HepG2 (cell line): ENCODE results near the gene NACC2. TPM values are rescaled to one million over a fixed set of nuclear protein-coding genes. Genes with fewer than 3 reads are reported as not detected.

Source experiments
- BCL3 ChIP-seq: sonication (generic); formaldehyde crosslinking; IDR thresholded peaks from 2 replicates; pipeline ENCODE4 v1.5.1; 2020; ENCODE audit warnings: mild to moderate bottlenecking, missing genetic modification reagents, moderate library complexity
- BRCA1 ChIP-seq: sonication (generic); formaldehyde crosslinking; IDR thresholded peaks from 2 replicates; pipeline ENCODE4 v1.4.0; 2020; ENCODE audit warnings: missing genetic modification reagents
- BRF2 ChIP-seq: sonication (generic); formaldehyde crosslinking; IDR thresholded peaks from 2 replicates; pipeline ENCODE4 v1.8.1; 2022; ENCODE audit warnings: mild to moderate bottlenecking, missing genetic modification reagents
- HOXA7 ChIP-seq: sonication (generic); formaldehyde crosslinking; IDR thresholded peaks from 2 replicates; pipeline ENCODE4 v1.8.1; 2022; ENCODE audit warnings: mild to moderate bottlenecking, missing genetic modification reagents, moderate library complexity
- JUNB ChIP-seq: sonication (generic); formaldehyde crosslinking; IDR thresholded peaks from 2 replicates; pipeline ENCODE4 v1.8.0; 2022; ENCODE audit warnings: missing genetic modification reagents, mild to moderate bottlenecking, borderline replicate concordance
- KAT2B ChIP-seq: fragments of 150-350 bp; IDR thresholded peaks from 2 replicates; pipeline ENCODE4 v1.6.1; 2014; ENCODE audit warnings: low read depth, low read length, borderline replicate concordance
- MEIS1 ChIP-seq: sonication (generic); formaldehyde crosslinking; IDR thresholded peaks from 2 replicates; pipeline ENCODE4 v1.9.0; 2021; ENCODE audit warnings: mild to moderate bottlenecking, missing genetic modification reagents, moderate library complexity, borderline replicate concordance
- NRL ChIP-seq: sonication (generic); formaldehyde crosslinking; IDR thresholded peaks from 2 replicates; pipeline ENCODE4 v1.5.0; 2020; ENCODE audit warnings: missing genetic modification reagents, mild to moderate bottlenecking, moderate library complexity, borderline replicate concordance
- SETDB1 ChIP-seq: sonication (generic); formaldehyde crosslinking; IDR thresholded peaks from 2 replicates; pipeline ENCODE4 v1.5.1; 2020; ENCODE audit warnings: missing genetic modification reagents, mild to moderate bottlenecking, borderline replicate concordance
- SMC3 ChIP-seq: IDR thresholded peaks from 2 replicates; pipeline ENCODE4 v1.6.1; 2011; ENCODE audit warnings: low read length, improper control_type of control experiment
- TCF7 ChIP-seq: sonication (generic); IDR thresholded peaks from 2 replicates; pipeline ENCODE4 v1.6.1; 2016; ENCODE audit warnings: antibody characterized with exemption, low read depth
- ZBTB2 ChIP-seq: sonication (generic); formaldehyde crosslinking; IDR thresholded peaks from 2 replicates; pipeline ENCODE4 v1.8.0; 2022; ENCODE audit warnings: low read depth, missing genetic modification reagents
- ZBTB7B ChIP-seq: sonication (generic); formaldehyde crosslinking; IDR thresholded peaks from 2 replicates; pipeline ENCODE4 v1.4.0; 2020; ENCODE audit warnings: missing genetic modification reagents
- ZFP62 ChIP-seq: sonication (generic); formaldehyde crosslinking; IDR thresholded peaks from 2 replicates; pipeline ENCODE4 v1.4.0; 2020; ENCODE audit warnings: missing genetic modification reagents
- ZNF234 ChIP-seq: sonication (generic); formaldehyde crosslinking; conservative IDR thresholded peaks from 2 replicates; pipeline ENCODE4 v1.5.1; 2020; ENCODE audit warnings: mild to moderate bottlenecking, missing genetic modification reagents
- ZNF264 ChIP-seq: sonication (generic); formaldehyde crosslinking; IDR thresholded peaks from 2 replicates; pipeline ENCODE4 v1.4.0; 2020; ENCODE audit warnings: missing genetic modification reagents
- ZNF550 ChIP-seq: sonication (generic); formaldehyde crosslinking; IDR thresholded peaks from 2 replicates; pipeline ENCODE4 v1.4.0; 2020; ENCODE audit warnings: mild to moderate bottlenecking, missing genetic modification reagents, borderline replicate concordance
- ZNF850 ChIP-seq: sonication (generic); formaldehyde crosslinking; conservative IDR thresholded peaks from 2 replicates; pipeline ENCODE4 v1.9.0; 2021; ENCODE audit warnings: mild to moderate bottlenecking, missing genetic modification reagents
- polyA plus RNA-seq, 8 experiments: library from polyadenylated mRNA; depleted of rRNA in 3 of 8; stranded (reverse) in 7 of 8; unstranded in 1 of 8; fragments of >200 nt; fragmentation: Illumina TruSeq in 4 of 8; extraction: Trizol in 4 of 8; gene quantifications; 2 replicates each; pipeline versions ENCODE4 v1.2.1 to v1.2.3, GENCODE V29; 2011 to 2016; ENCODE audit warnings: low read depth in 4 of 8, missing spikeins in 1 of 8, mixed read lengths in 1 of 8; ENCODE audit not compliant: insufficient read depth in 1 of 8
- total RNA-seq, 5 experiments: library from RNA; depleted of rRNA; stranded (reverse); fragments of >200 nt; fragmentation: Illumina TruSeq; extraction: Trizol; gene quantifications; 2 replicates each; pipeline ENCODE4 v1.2.3, GENCODE V29; 2016; ENCODE audit warnings: low read depth in 1 of 5
- TF ChIP-seq, protein P1 (sequence below): sonication (generic); formaldehyde crosslinking; IDR thresholded peaks from 2 replicates; pipeline ENCODE4 v1.4.0; 2020; ENCODE audit warnings: missing genetic modification reagents, low read depth, mild to moderate bottlenecking, borderline replicate concordance
- TF ChIP-seq, protein P2 (sequence below): IDR thresholded peaks from 2 replicates; pipeline ENCODE4 v1.6.1; 2018; ENCODE audit warnings: missing genetic modification reagents
- TF ChIP-seq, protein P3 (sequence below): sonication (generic); formaldehyde crosslinking; IDR thresholded peaks from 2 replicates; pipeline ENCODE4 v1.5.1; 2020; ENCODE audit warnings: missing genetic modification reagents, mild to moderate bottlenecking, borderline replicate concordance

Gene NACC2
- total and polyA plus RNA-seq, 2 of the 13 experiments (the other 11 are each of a cell fraction or from before 2014, with no cell fraction given), result 5.9 to 12.3 TPM

DNA sequence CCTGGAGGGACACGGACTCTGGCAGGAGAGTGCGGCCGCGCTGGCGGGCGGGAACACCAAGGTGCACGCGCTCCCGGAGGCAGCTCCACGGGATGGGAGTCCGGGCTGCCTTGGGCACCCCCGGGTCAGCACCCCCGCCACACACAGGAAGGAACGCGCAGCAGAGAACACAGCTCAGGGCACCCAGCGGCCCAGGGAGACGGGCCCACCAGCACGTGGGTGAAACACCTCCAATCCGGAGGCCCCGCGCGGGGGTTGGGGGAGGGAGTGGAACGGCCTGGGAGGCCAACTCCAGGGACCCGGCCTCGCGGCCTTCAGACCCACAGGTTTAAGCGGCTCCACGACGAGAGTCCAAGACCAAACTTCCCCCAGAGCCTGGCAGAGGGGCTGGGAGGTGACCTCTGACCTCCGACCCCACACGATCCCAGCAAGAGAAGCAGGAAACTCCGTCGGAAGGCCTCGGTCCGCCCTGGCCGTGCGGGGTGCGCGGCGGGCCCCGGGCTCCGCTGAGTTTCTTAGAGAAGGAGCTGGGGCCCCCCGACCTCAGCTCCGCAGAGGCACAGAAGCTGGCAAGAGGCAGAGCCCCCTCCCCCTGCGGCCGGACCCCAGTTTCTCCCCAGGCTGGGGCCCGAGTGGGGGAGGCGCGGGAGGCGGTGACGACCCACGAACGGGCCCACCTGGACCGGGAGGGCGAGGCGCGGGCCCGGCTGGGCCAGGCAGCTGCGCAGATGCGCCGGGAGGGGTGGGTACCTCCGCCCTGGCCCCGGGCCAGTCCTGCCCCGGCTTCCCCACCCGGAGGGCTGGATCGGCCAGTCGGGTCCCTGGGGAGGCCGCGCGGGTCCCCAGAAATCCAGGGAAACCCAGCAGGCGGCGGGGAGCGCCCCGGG, 851 bp downstream of the NACC2 start (continued):
- TF ChIP-seq BCL3 (CRISPR knock-in tag) (no peak), ZNF550 (no peak), HOXA7 (CRISPR knock-in tag) (no peak), ZFP62 (CRISPR knock-in tag) (no peak), NRL (CRISPR knock-in tag) (peak; percentile 13; the same call in 1 of the 2 replicates), KAT2B (no peak), SETDB1 (CRISPR knock-in tag) (no peak), ZNF850 (CRISPR knock-in tag) (0 out of 2 replicates have a peak, but pooled peaks have one; percentile 54), TCF7 (no peak), ZNF234 (CRISPR knock-in tag) (peak; percentile 91; the same call in 1 of the 2 replicates), JUNB (CRISPR knock-in tag) (no peak), ZNF264 (CRISPR knock-in tag) (no peak), MEIS1 (CRISPR knock-in tag) (no peak), BRCA1 (CRISPR knock-in tag) (no peak), ZBTB2 (CRISPR knock-in tag) (no peak; the same call in 1 of the 2 replicates), BRF2 (CRISPR knock-in tag) (peak; percentile 36; the same call in 1 of the 2 replicates), ZBTB7B (CRISPR knock-in tag) (no peak; the same call in 1 of the 2 replicates), SMC3 (no peak)
- TF ChIP-seq, protein P1, sequence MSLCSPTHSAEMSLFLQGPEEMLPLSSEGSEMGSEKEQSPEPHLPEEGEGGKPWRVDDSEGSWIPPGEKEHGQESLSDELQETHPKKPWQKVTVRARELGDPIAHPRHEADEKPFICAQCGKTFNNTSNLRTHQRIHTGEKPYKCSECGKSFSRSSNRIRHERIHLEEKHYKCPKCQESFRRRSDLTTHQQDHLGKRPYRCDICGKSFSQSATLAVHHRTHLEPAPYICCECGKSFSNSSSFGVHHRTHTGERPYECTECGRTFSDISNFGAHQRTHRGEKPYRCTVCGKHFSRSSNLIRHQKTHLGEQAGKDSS (CRISPR knock-in tag), result no peak; the same call in 1 of the 2 replicates
- TF ChIP-seq, protein P2, sequence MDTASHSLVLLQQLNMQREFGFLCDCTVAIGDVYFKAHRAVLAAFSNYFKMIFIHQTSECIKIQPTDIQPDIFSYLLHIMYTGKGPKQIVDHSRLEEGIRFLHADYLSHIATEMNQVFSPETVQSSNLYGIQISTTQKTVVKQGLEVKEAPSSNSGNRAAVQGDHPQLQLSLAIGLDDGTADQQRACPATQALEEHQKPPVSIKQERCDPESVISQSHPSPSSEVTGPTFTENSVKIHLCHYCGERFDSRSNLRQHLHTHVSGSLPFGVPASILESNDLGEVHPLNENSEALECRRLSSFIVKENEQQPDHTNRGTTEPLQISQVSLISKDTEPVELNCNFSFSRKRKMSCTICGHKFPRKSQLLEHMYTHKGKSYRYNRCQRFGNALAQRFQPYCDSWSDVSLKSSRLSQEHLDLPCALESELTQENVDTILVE (CRISPR knock-in tag), result peak; percentile 57; the same call in 1 of the 2 replicates
- TF ChIP-seq, protein P3, sequence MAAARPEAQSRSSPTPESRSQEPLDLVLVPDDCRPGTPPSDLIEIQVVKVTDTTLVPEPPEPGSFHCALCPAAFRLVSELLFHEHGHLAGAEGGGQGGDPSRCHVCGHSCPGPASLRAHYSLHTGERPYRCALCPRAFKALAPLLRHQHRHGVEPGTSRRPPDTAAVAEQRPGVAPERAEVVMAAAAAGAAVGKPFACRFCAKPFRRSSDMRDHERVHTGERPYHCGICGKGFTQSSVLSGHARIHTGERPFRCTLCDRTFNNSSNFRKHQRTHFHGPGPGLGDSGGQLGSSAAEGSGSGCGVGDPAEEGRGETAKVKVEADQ (CRISPR knock-in tag), result peak; percentile 61; the same call in 1 of the 2 replicates
